Tibial artery (tissue), 4 donors: ENCODE measurements around the gene SORCS2.

Experiments
- DNase-seq, 2 donors: peaks; one replicate each; pipeline ENCODE4 v3.0.0-alpha.2; 2019
- H3K27ac ChIP-seq, 2 donors: fragments of 200-600 bp; sonication (generic) in 1 of 2; 1 replicate in 1 of 2; 2 replicates in 1 of 2; pipeline ENCODE4 v1.5.1; 2018 to 2019; ENCODE audit warnings: mild to moderate bottlenecking in 1 of 2
- H3K27me3 ChIP-seq, 2 donors: fragments of 200-600 bp; sonication (generic) in 1 of 2; one replicate each; pipeline versions ENCODE4 v1.5.1 to v1.6.0; 2016 to 2019
- H3K36me3 ChIP-seq, 3 donors: fragments of 200-600 bp; sonication (generic) in 2 of 3; one replicate each; pipeline ENCODE4 v1.5.1; 2016 to 2019; ENCODE audit warnings: mild to moderate bottlenecking in 2 of 3
- H3K4me1 ChIP-seq, 4 donors: fragments of 200-600 bp; sonication (generic) in 2 of 4; 1 replicate in 3 of 4; 2 replicates in 1 of 4; pipeline ENCODE4 v1.5.1; 2016 to 2019
- H3K4me3 ChIP-seq, 2 donors: fragments of 200-600 bp; sonication (generic) in 1 of 2; 1 replicate in 1 of 2; 2 replicates in 1 of 2; pipeline ENCODE4 v1.5.1; 2018 to 2019; ENCODE audit warnings: mild to moderate bottlenecking in 2 of 2
- H3K9me3 ChIP-seq, 3 donors: fragments of 200-600 bp; sonication (generic) in 1 of 3; one replicate each; pipeline ENCODE4 v1.5.1; 2016 to 2019
- CTCF ChIP-seq, 2 experiments: fragments of 200-600 bp in 1 of 2; fragments of 450-650 bp in 1 of 2; IDR thresholded peaks; one replicate each; pipeline ENCODE4 v1.5.1; 2017 to 2019; ENCODE audit warnings: antibody characterized with exemption in 2 of 2, mild to moderate bottlenecking in 1 of 2, moderate library complexity in 1 of 2
- intact Hi-C: fragments of 100-400 bp; cut with DNase I; formaldehyde crosslinking; loops from one replicate; pipeline ENCODE4 v1.15.0; 2023; ENCODE audit warnings: low total_unique reads

SORCS2 gene

DNA sequence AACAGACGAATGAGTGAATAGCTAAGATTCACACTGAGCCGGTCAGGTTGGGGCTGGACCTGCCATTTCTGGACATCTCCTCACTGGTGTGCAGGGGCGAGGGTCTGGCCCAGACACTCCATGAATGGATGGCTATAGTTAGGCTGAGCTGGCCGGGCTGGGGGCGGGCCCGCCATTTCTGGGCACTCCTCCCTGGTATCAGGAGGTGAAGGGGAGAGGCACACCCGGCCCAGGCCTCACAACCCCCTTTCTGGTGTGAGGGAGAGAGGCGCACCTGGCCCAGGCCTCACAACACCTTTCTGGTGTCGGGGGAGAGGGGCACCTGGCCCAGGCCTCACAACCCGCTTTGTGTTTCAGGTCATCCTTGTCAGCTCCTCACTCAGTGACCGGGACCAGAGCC, 445.6 kb downstream of the SORCS2 start:
- no peak for DNase-seq
- H3K4me1 ChIP-seq, result peaks cover 0 to under 1% (median 0%) of the 10 kb centered on the region in 4 donors
- no peaks in the 10 kb centered on the region for H3K9me3 ChIP-seq
- no peak overlapping the region for H3K27ac ChIP-seq
- no peaks in the 10 kb centered on the region for H3K36me3 ChIP-seq
- no peak overlapping the region for H3K4me3 ChIP-seq
- no peak for TF ChIP-seq CTCF (IDR thresholded peaks at IDR 0.05)
- H3K27me3 ChIP-seq, result peaks cover 0 to 52% of the 10 kb centered on the region in 2 donors
- intact Hi-C loops, result loop anchor here (1.0 kb wide), 1 partner anchor 17 kb away; no protein-coding TSS in a partner anchor

- intact Hi-C loops, result no loop called here
- Histone ChIP-seq H3K4me3 (no peak overlapping the region), H3K27me3 (peaks cover 0 to 49% of the 10 kb centered on the region in 2 donors), H3K4me1 (no peaks in the 10 kb centered on the region), H3K9me3 (no peaks in the 10 kb centered on the region), H3K27ac (no peak overlapping the region), H3K36me3 (no peaks in the 10 kb centered on the region)
- TF ChIP-seq CTCF (IDR thresholded peaks at IDR 0.05), result no peak
- no peak for DNase-seq
These were observed 446.2 kb downstream of the SORCS2 start for GRCh38 chr4:7638489-7638888.

DNA sequence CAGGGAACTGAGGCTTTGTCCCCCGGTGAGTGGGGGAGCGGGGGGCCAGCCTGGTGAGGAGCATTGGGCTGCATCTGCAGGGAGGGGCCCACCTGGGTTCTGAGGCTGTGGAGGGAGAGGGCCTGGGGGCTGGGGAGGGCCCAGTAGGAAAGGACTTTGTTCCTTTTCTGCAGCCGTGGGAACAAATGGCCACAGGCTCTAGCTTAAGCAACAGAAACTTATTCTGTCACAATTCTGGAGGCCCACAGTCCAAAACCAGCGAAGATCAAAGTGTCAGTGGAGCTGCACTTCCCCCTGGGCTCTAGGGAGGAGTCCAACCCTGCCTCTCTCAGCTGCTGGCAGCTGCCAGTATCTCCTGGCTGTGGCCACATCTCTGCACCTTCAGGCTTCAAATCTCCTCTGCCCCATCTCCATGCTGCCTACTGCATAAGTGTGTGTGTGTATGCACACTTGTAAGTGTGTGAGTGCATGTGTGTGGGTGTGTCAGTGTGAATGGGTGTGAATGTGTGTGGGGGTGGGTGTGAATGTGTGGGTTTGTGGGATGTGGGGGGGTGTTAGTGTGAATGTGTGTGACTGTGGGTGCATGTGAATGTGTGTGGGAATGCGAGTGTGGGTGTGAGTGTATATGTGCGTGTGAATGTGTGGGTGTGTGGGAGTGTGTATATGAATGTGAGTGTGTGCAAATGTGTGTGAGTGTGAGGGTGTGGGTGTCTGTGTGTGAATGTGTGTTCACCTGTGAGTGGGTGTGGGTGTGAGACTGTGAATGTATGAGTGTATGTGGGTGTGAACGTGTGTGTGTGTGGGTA, 446.8 kb downstream of the SORCS2 start:
- intact Hi-C loops, result no loop called here
- TF ChIP-seq CTCF (IDR thresholded peaks at IDR 0.05), result no peak
- no peak overlapping the region for H3K27ac ChIP-seq
- no peak for DNase-seq
- no peaks in the 10 kb centered on the region for H3K36me3 ChIP-seq
- no peaks in the 10 kb centered on the region for H3K4me1 ChIP-seq
- H3K27me3 ChIP-seq, result peaks cover 0 to 49% of the 10 kb centered on the region in 2 donors
- no peak overlapping the region for H3K4me3 ChIP-seq
- peaks cover 0 to 4% (median 2%) of the 10 kb centered on the region in 3 donors for H3K9me3 ChIP-seq

DNA sequence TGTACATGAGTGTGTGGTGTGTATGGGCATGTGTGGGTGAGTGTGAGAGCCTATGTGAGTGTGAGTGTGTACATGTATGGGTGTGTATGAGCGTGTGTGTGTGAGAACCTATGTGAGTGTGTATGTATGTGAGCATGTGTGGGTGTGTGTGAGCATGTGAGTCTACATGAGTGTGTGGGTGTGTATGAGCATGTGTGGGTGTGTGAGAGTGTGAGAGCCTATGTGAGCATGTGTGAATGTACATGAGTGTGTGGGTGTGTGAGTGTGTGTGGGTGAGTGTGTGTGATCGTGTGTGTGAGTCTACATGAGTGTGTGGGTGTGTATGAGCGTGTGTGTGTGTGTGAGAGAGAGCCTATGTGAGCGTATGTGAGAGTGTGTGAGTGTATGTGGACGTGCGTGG, 447.8 kb downstream of the SORCS2 start:
- peaks cover 0 to 11% (median 9%) of the 10 kb centered on the region in 3 donors for H3K9me3 ChIP-seq
- no peak overlapping the region for H3K4me3 ChIP-seq
- TF ChIP-seq CTCF (IDR thresholded peaks at IDR 0.05), result no peak
- DNase-seq, result no peak
- peaks cover 0 to 41% of the 10 kb centered on the region in 2 donors for H3K27me3 ChIP-seq
- intact Hi-C loops, result no loop called here
- no peaks in the 10 kb centered on the region for H3K36me3 ChIP-seq
- no peak overlapping the region for H3K27ac ChIP-seq
- no peaks in the 10 kb centered on the region for H3K4me1 ChIP-seq

- TF ChIP-seq CTCF (IDR thresholded peaks at IDR 0.05), result no peak
- Histone ChIP-seq H3K27me3 (peaks cover 0 to 35% of the 10 kb centered on the region in 2 donors), H3K9me3 (peaks cover 0 to 11% (median 9%) of the 10 kb centered on the region in 3 donors), H3K36me3 (no peaks in the 10 kb centered on the region), H3K27ac (no peak overlapping the region), H3K4me3 (no peak overlapping the region), H3K4me1 (no peaks in the 10 kb centered on the region)
- no peak for DNase-seq
- intact Hi-C loops, result no loop called here
These were observed 449.4 kb downstream of the SORCS2 start for GRCh38 chr4:7641712-7642111.
